GM23338 (cell line): ENCODE results near the gene ESYT2. TPM values are rescaled to one million over a fixed set of nuclear protein-coding genes. Genes with fewer than 3 reads are reported as not detected.

ENCODE experiments used
- ATAC-seq: fragments of 200-7000 bp; cut with Tn5 transposase; 3 replicates; pipeline ENCODE4 v1.9.1; 2020
- DNase-seq: peaks from one replicate; pipeline ENCODE4 v3.0.0-alpha.2; 2015; ENCODE audit warnings: low spot score
- H2AFZ ChIP-seq: fragments of 200-600 bp; sonication (generic); 2 replicates; pipeline ENCODE4 v1.8.0; 2016; ENCODE audit warnings: antibody characterized with exemption, mild to moderate bottlenecking, moderate library complexity
- H3F3A ChIP-seq: fragments of 200-600 bp; sonication (generic); replicated peaks from 2 replicates; pipeline ENCODE4 v1.8.0; 2017; ENCODE audit warnings: antibody characterized with exemption, mixed run types, low read depth
- H3K27ac ChIP-seq: fragments of 200-600 bp; sonication (generic); 2 replicates; pipeline ENCODE4 v1.6.1; 2016; ENCODE audit warnings: low read depth
- H3K27me3 ChIP-seq: fragments of 200-600 bp; sonication (generic); 2 replicates; pipeline ENCODE4 v1.8.0; 2016; ENCODE audit warnings: mild to moderate bottlenecking, mixed run types, moderate library complexity; ENCODE audit not compliant: insufficient read depth
- H3K36me3 ChIP-seq: fragments of 200-600 bp; sonication (generic); 2 replicates; pipeline ENCODE4 v1.8.0; 2016; ENCODE audit warnings: mild to moderate bottlenecking; ENCODE audit not compliant: insufficient read depth
- H3K4me1 ChIP-seq: fragments of 200-600 bp; sonication (generic); 2 replicates; pipeline ENCODE4 v1.8.0; 2016; ENCODE audit warnings: mild to moderate bottlenecking, moderate library complexity; ENCODE audit not compliant: insufficient read depth
- H3K4me2 ChIP-seq: fragments of 200-600 bp; sonication (generic); 2 replicates; pipeline ENCODE4 v1.7.1; 2017; ENCODE audit warnings: mixed run types
- H3K4me3 ChIP-seq: fragments of 200-600 bp; sonication (generic); 2 replicates; pipeline ENCODE4 v1.6.1; 2016; ENCODE audit warnings: mixed run types
- H3K79me2 ChIP-seq: fragments of 200-600 bp; sonication (generic); replicated peaks from 2 replicates; pipeline ENCODE4 v1.8.0; 2017; ENCODE audit warnings: mild to moderate bottlenecking; ENCODE audit not compliant: insufficient read depth
- H3K9me2 ChIP-seq: fragments of 200-600 bp; sonication (generic); 2 replicates; pipeline ENCODE4 v1.8.0; 2017; ENCODE audit not compliant: insufficient read depth
- H4K20me1 ChIP-seq: fragments of 200-600 bp; sonication (generic); replicated peaks from 2 replicates; pipeline ENCODE4 v1.8.0; 2017; ENCODE audit warnings: mild to moderate bottlenecking; ENCODE audit not compliant: insufficient read depth
- H3K27ac Mint-ChIP-seq: 2 replicates; pipeline ENCODE4 v1.8.0; 2020; ENCODE audit warnings: inconsistent platforms, mild to moderate bottlenecking, moderate library complexity, mixed read lengths
- H3K27me3 Mint-ChIP-seq: 3 replicates; pipeline ENCODE4 v1.8.0; 2022; ENCODE audit warnings: low read depth, mild to moderate bottlenecking, moderate library complexity, mixed read lengths, inconsistent platforms; ENCODE audit not compliant: insufficient read depth, poor library complexity
- H3K36me3 Mint-ChIP-seq: 3 replicates; pipeline ENCODE4 v1.8.0; 2021; ENCODE audit warnings: low read depth, mild to moderate bottlenecking, inconsistent platforms, moderate library complexity, mixed read lengths
- H3K4me1 Mint-ChIP-seq: 3 replicates; pipeline ENCODE4 v1.8.0; 2020; ENCODE audit warnings: mild to moderate bottlenecking, inconsistent platforms, mixed read lengths
- H3K4me3 Mint-ChIP-seq: 3 replicates; pipeline ENCODE4 v1.8.0; 2021; ENCODE audit warnings: moderate library complexity, mild to moderate bottlenecking, inconsistent platforms, mixed read lengths
- H3K9me3 Mint-ChIP-seq: 3 replicates; pipeline ENCODE4 v1.8.0; 2020; ENCODE audit warnings: moderate library complexity, mild to moderate bottlenecking, inconsistent platforms, mixed read lengths
- CREB1 ChIP-seq: fragments of 250-450 bp; sonication (Bioruptor Pico); IDR thresholded peaks from 2 replicates; pipeline ENCODE4 v1.5.0; 2020; ENCODE audit warnings: low read depth, mild to moderate bottlenecking, moderate library complexity
- EZH2phosphoT487 ChIP-seq: fragments of 200-600 bp; sonication (generic); IDR thresholded peaks from one replicate; pipeline ENCODE4 v1.8.1; 2018; ENCODE audit warnings: antibody characterized with exemption; ENCODE audit not compliant: unreplicated experiment
- JUNB ChIP-seq: IDR thresholded peaks from one replicate; pipeline ENCODE4 v1.6.1; 2016; ENCODE audit warnings: antibody characterized with exemption; ENCODE audit not compliant: unreplicated experiment
- NANOG ChIP-seq: IDR thresholded peaks from 2 replicates; pipeline ENCODE4 v1.6.1; 2016; ENCODE audit warnings: antibody characterized with exemption, borderline replicate concordance
- POLR2AphosphoS5 ChIP-seq: IDR thresholded peaks from 2 replicates; pipeline ENCODE4 v1.6.1; 2016; ENCODE audit warnings: antibody characterized with exemption, low read depth
- STAT1 ChIP-seq: IDR thresholded peaks from one replicate; pipeline ENCODE4 v1.6.1; 2016; ENCODE audit warnings: antibody characterized with exemption; ENCODE audit not compliant: unreplicated experiment
- ZNF114 ChIP-seq: fragments of 250-450 bp; sonication (Bioruptor Pico); IDR thresholded peaks from 2 replicates; pipeline ENCODE4 v1.5.0; 2020; ENCODE audit warnings: mild to moderate bottlenecking, moderate library complexity
- ZNF462 ChIP-seq: fragments of 250-450 bp; sonication (Bioruptor Pico); IDR thresholded peaks from 2 replicates; pipeline ENCODE4 v1.5.0; 2020; ENCODE audit warnings: mild to moderate bottlenecking, moderate library complexity
- polyA plus RNA-seq: library from polyadenylated mRNA; unstranded; fragments of >200 nt; fragmentation: Nextera tagmentation; extraction: Ambion mirVana; gene quantifications from 2 replicates; pipeline ENCODE4 v1.2.1, GENCODE V29; 2016
- total RNA-seq: library from RNA; depleted of rRNA; stranded (reverse); fragments of >200 nt; shearing (Covaris generic); gene quantifications from 2 replicates; pipeline ENCODE4 v1.2.3, GENCODE V29; 2014

The ESYT2 gene
- total and polyA plus RNA-seq, 2 experiments from 2014 or later: 9.6 to 52.7 TPM

- Histone ChIP-seq H4K20me1 (0 out of 2 replicates have a peak, but pooled peaks cover 10% of the 10 kb centered on the region), H3K4me3 (no peak overlapping the region), H3K79me2 (peaks cover 90% of the 10 kb centered on the region), H2AFZ (no peak overlapping the region), H3K27ac (peak overlapping the region; percentile 73), H3K4me1 (peaks cover 39% of the 10 kb centered on the region), H3K9me2 (no peaks in the 10 kb centered on the region), H3F3A (no peaks in the 10 kb centered on the region), H3K36me3 (no peaks in the 10 kb centered on the region), H3K4me2 (peak overlapping the region; percentile 43), H3K27me3 (no peaks in the 10 kb centered on the region)
- TF ChIP-seq EZH2phosphoT487: no peak
- TF ChIP-seq STAT1: no peak
- TF ChIP-seq NANOG: no peak
- TF ChIP-seq JUNB: no peak
- no peak for TF ChIP-seq POLR2AphosphoS5
- TF ChIP-seq ZNF462 (CRISPR knock-in tag): no peak
- TF ChIP-seq CREB1: no peak
- TF ChIP-seq ZNF114 (CRISPR knock-in tag): no peak
- DNase-seq: peak; percentile 59
- Mint-ChIP-seq H3K9me3 (no peaks in the 10 kb centered on the region), H3K36me3 (peaks cover 5% of the 10 kb centered on the region; the same call in 1 of the 3 replicates), H3K4me1 (peaks cover 71% of the 10 kb centered on the region), H3K27me3 (peaks cover 4% of the 10 kb centered on the region), H3K27ac (peak overlapping the region; percentile 32), H3K4me3 (no peak overlapping the region; the same call in 2 of the 3 replicates)
- peak; percentile 59 for ATAC-seq
Measured at GRCh38 chr7:158815083-158815799, 14.1 kb downstream of the ESYT2 start.
